Endometrium (tissue), 2 donors: ENCODE measurements around the gene CCDC187.

Experiments used
- FAIRE-seq: peaks from 2 replicates; lab custom pipeline; 2012; peaks lifted over from hg19 to GRCh38; lab: Jason Lieb, UNC
- donor health status: control.
- donor health status: control.

CCDC187 gene

DNA sequence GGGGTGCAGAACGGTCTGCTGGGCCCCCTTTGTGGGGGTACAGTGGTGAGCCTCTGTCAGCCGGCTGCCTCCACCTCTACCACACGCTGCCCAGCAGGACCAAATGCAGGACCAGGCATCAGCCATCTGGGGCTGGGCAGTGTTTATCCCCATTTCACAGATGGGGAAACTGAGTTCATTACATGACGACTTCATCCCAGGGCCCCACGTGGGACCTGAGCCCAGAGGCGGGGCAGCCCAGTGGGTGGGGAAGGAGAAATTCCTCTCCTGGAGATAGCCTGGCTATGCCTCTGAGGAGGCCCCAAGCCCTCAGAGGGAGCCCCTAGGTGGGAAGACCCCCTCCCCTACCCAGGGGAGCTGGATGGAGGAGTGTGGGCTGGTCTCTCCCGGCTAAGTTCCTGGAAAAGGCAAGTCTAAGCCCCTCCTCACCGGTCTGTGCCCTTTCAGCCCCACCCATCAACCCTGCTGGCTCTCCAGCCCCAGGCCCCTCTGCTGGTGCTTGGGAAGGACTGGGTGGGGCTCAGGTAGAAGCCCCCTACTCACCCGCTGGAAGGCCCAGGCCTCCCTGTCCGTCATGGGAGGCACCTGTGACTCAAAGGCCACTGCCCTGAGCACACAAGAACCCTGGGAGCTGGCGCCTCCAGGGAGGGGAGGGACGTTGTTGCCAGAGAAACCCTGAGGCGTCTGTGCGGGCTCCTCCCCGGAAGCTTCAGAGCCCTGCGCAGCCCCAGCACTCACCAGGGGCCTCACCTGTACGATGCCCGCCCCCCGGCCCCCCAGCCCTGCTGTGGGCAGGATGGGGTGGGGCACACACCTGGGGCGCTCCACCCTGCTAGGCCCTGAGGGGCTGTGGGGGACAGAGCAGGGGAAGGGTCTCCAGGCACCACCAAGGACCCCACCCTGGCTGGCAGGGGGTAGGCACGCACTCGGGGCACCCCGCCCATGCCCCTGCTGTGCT, 7.4 kb upstream of the CCDC187 start:
- no peak for FAIRE-seq

DNA sequence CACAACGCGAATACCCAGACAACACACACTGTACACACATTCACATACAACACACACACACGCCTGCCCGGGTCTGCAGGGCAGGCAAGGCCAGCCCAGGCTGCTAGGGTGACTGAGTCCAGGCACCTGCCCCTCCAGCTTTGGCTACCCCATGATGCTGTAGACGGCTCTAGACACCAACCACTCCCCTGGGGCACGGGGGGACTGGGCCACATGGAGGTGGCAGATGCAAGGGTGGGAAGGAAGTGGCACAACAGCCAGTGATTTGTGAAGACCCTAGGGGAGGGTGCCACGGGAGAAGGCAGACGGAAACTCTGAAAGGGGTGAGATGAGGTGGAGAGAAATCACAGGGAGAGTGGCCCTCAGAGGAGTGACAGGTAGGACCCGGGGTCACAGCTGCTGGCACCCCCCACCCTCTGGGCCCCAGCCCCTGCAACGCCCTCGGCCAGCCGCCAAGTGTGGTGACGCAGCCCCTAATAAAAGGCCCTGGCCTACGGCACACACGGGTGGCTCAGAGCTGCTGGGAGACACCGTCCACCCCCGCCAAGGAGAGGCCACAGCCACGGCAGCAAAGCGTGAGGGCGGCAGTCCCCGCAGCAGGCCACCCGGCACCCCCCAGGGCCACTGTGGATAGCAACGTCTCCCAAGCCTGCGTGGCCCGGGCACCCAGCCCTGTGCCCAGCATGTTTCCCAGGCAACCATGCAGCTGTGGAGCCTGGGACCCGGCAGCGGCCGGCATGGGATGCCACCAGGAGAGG, 6.6 kb upstream of the CCDC187 start:
- no peak for FAIRE-seq

- FAIRE-seq: no peak
Measured at GRCh38 chr9:136309806-136310220, 5.9 kb upstream of the CCDC187 start.

- FAIRE-seq: no peak
Measured at GRCh38 chr9:136309101-136309801, 5.4 kb upstream of the CCDC187 start.

DNA sequence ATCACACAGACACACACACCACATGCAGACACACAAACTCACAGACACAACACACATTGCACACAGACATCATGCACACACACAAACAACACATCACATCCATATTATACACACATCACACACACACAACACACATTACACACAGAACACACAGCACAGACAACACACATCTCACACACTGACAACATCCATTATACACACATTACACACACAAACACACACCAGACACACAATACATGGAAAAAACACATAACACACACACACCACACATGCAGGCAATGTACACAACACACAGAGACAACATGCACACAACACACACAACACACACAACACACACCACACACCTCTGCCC, 4.8 kb upstream of the CCDC187 start:
- no peak for FAIRE-seq

GRCh38 chr9:136308006-136308701, 4.3 kb upstream of the CCDC187 start:
- no peak for FAIRE-seq

DNA sequence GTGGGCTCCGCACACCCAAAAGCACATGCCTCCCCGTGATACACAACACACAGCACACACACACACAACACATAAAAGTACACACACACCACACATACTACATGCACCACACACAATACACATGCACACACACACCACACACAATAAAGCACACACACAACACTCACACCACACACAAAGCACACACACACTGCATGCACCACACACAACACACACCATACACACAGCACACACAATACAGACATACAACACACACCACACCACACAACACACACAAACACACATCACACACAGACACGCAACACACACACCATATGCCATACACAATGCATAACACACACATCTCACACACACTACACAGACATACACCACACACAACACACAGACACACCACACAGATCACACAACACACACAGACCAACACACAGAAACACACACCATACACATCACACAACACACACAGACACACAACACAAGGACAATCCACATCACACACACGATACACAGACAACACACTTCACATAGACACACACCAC, 3.4 kb upstream of the CCDC187 start:
- no peak for FAIRE-seq

- no peak for FAIRE-seq
Measured at GRCh38 chr9:136306211-136307208, 2.6 kb upstream of the CCDC187 start.

- no peak for FAIRE-seq
Measured at GRCh38 chr9:136305804-136306203, 1.9 kb upstream of the CCDC187 start.

GRCh38 chr9:136304981-136305380, 1.1 kb upstream of the CCDC187 start:
- no peak for FAIRE-seq

- FAIRE-seq: no peak
Measured at GRCh38 chr9:136304456-136304855, 562 bp upstream of the CCDC187 start.

GRCh38 chr9:136303066-136303824, 649 bp downstream of the CCDC187 start:
- FAIRE-seq: no peak

- FAIRE-seq: no peak
Measured at GRCh38 chr9:136302527-136302926, 1.4 kb downstream of the CCDC187 start.

DNA sequence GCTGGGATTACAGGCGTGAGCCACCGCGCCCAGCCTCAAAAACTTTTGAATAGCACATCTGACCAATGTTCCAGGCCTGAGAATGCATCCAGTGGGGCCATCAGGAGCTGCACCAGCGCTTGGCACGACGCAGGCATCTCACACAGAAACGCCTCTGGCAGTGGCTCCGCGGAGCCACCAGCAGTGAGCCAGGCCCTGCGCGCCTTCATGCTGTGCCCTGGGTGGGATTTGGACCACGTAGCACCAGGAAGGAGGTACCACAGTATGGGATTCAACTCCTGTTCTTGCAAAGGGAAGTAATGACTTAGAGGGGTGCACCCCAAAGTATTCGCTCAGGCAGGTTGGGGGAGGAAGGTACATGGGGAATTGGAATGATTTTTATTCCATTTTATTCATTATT, 3.0 kb downstream of the CCDC187 start:
- FAIRE-seq: no peak

GRCh38 chr9:136300016-136300545, 3.8 kb downstream of the CCDC187 start:
- FAIRE-seq: no peak

DNA sequence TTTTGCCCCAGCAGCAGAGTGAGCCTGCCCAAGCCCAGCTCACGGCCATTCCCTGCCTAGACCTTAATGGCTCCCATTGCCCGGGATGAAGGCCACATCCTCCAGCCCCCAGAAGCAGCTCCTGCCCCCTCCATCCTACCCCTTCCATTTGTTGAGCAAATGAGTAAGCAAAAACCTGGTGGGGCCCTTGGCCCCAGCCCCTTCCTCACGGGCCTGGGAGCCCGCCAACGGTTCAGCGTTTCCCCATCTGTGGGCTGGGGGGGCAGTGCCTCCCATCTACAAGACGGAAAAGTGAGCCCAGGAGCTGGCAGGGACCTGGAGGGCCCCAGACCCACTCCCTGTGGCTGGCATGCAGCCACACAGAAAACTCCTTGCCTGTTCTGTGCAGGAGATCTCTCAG, 4.4 kb downstream of the CCDC187 start:
- FAIRE-seq: no peak

DNA sequence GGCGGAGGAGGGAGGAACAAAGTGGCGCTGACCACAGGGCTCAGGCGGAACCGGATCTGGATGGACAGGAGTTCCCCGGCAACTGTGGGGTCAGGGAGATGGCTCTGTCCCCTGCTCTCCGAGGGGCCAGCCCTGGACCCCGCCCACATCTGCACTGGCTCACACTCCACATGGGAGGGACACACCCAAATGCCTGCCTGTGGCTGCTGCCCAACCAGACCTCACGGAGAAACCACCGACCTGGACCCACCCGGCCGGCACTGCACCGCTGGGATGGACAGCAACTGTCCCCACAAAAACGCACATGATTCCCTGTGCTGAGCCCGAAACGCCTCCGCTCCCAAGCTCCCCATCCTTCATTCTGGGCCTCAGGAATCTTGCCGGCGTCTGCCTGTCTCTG, 4.8 kb downstream of the CCDC187 start:
- no peak for FAIRE-seq

- no peak for FAIRE-seq
Measured at GRCh38 chr9:136297766-136298735, 5.8 kb downstream of the CCDC187 start.
